HUDEP-2 (cell line): ENCODE data around the gene SRD5A1.

Experiments
- DNase-seq, 76 experiments: peaks; one replicate each; lab custom pipeline; 2025; ENCODE audit not compliant: unreplicated experiment in 76 of 76; lab: John Stamatoyannopoulos, UW

Gene SRD5A1

GRCh38 chr5:6682239-6682638, 49.0 kb downstream of the SRD5A1 start:
- DNase-seq: no peak

DNA sequence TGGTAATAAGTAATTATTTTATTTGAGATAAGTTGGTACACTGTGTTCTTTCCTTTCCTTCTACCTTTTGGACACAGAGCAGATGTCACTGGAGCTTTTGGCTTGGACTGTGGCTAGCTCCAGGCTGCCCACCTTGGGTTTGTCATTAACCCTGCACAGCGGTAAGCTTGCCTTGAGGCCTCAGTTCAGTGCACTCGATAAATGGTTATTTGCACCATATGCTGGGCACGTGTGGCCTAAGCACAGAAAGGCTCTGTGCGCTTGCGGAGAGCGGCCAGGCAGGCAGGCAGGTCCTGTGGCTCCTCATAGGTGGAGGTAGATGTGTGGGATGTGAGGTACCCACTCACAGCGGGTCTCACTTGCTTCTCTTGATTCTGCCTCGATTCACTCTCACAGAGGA, 50.0 kb downstream of the SRD5A1 start:
- no peak for DNase-seq

- DNase-seq: no peak
Observed at GRCh38 chr5:6684075-6684474, 50.8 kb downstream of the SRD5A1 start.

GRCh38 chr5:6686501-6686900, 53.3 kb downstream of the SRD5A1 start:
- no peak for DNase-seq

DNA sequence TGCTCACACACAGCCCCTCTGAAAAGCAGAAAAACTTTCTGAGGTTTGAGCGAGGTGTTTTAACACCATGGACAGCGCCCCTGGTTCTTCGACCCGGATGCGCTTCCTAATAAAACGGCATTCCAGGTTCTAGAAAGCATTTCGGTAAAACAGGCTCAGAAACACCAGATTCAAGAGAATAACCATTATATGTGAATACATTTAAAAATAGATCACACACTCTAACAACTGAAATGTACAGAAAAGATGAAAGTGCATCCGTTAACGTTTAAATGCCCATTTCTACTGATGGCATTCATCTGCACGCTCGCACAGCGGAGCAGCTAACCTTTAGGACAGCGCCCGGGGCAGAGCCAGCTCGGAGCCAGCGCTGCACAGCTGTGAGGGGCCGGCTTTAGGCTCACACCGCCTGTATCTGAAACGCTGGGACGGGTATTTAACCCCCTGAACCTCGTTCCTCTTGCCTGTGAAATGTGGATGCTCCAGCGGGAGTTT, 53.7 kb downstream of the SRD5A1 start:
- peak in 13 of 76 experiments; percentile 2 to 18 (median 8) for DNase-seq

- no peak for DNase-seq
Observed at GRCh38 chr5:6687505-6687904, 54.3 kb downstream of the SRD5A1 start.

- DNase-seq: no peak
Observed at GRCh38 chr5:6692906-6693305, 59.7 kb downstream of the SRD5A1 start.

- no peak for DNase-seq
Observed at GRCh38 chr5:6698696-6699095, 65.5 kb downstream of the SRD5A1 start.

- no peak for DNase-seq
Observed at GRCh38 chr5:6699357-6699756, 66.1 kb downstream of the SRD5A1 start.

- DNase-seq: no peak
Observed at GRCh38 chr5:6700074-6700684, 66.9 kb downstream of the SRD5A1 start.

GRCh38 chr5:6700685-6701355, 67.6 kb downstream of the SRD5A1 start:
- DNase-seq: no peak

DNA sequence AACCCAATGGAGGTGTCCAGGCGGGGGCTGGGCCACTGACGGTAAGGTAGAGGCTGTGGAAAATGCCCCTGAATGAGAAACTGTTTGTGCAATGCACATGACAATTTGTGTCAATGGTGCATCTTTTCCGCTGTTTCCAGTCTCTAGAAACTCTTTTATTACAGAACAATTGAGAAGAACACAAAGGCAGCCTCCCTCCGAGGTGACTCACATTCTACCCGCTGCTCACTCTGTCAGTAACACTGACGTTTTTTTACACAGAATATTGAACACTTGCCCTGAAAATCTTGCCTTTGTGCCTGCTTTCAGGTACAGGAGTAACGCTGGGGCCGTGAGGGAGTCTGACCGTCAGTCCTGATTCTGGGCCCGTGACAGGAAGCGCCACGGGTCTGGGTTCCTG, 68.3 kb downstream of the SRD5A1 start:
- DNase-seq: no peak

DNA sequence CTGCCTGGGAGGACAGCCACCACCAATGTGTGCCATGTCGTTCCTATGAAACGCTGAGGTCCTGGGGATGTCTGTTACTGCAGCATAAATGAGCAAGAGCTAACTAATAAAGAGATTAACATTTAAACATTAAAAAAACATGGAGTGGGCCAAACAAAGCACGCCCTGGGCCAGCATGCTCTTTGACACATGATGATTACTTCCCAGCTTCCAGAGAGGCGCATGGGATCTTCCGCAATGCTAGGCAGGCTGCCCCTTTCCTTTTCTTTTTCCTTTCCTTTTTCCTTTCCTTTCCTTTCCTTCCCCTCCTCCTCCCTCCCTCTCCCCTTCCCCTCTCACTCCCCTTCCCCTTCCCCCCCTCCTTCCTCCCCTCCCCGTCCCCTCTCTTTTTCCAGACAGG, 69.4 kb downstream of the SRD5A1 start:
- no peak for DNase-seq

DNA sequence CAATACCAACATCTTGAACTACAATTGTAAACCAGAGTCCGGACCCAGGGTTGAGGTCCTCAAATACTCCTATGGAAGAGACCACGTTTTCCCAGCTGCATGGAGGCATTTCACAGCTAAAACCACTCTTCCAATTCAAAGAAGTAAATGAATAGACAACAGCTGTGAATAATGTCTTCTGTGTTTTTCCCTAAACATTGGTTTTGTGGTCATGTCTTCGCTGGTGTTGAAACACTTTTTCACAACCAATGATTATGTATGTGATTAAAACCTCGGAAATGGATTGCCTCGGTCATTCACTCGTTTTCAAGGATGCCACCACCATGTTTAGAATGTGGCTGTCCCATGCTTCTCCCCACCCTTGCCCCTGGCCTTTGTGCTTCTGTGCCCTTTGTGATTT, 70.6 kb downstream of the SRD5A1 start:
- DNase-seq: no peak

DNA sequence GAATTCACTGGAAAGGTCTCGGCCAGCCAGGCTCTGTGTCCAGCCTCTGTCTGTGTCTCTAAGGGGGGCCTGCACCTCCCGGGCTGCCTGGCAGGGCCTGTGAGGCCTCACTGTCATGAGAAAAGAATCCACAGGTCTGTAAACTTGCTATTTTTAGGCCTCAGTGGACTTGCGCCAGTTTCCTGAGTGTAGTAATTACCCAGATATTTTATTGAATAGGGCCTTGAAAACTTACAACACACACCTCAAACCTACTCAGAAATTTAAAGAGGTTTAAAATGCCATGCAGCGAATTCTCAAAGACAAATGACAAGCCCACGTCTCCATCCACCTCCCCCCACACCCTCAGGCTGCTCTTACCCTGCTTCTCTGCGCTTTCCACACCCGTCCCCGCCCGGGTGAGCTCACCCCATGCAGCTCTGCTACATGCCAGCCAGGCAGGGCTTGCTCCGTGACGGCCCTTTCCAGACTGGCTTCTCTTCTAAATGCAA, 71.2 kb downstream of the SRD5A1 start:
- peak in 2 of 76 experiments; percentile 8 to 11 for DNase-seq

DNA sequence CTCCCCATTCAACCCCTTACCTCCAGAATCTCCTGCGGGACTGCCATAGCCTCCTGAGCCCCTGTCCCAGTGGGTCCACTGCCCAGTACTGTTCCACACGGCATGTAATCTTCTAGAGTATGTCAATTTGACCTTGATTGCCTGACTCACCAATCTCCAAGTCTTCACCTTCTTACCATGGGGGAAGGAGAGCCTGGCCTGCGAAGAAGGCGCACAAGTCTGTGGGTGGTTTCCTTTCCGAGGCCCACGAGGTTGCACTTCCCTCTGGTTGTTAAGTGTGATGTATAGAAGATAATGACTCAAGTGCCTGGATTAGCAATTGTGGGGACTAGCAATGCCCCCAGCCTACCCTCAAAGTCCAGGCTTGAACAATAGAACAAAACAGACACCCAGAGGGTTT, 71.8 kb downstream of the SRD5A1 start:
- DNase-seq: no peak

GRCh38 chr5:6705959-6706358, 72.7 kb downstream of the SRD5A1 start:
- DNase-seq: no peak

GRCh38 chr5:6707852-6708251, 74.6 kb downstream of the SRD5A1 start:
- DNase-seq: no peak

DNA sequence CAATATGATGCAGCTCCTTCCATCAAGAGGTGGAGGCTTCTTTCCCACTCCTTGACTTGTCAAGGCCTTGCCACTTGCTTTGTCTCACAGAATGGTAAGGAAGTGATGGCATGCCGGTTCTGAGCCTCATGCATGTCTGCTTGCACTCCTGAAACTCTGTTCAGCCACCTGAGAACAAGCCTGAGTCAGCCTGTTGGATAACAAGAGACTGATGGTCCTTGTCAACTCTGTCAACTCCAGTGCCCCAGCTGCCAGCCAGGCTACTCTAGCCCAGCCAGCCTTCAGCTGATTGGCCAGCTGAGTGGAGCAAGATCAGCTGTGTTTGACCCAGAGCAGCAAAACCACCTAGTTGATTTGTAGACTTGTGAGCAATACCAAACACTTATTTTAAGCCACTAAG, 75.6 kb downstream of the SRD5A1 start:
- no peak for DNase-seq

- DNase-seq: no peak
Observed at GRCh38 chr5:6710070-6710469, 76.8 kb downstream of the SRD5A1 start.

- no peak for DNase-seq
Observed at GRCh38 chr5:6710551-6711318, 77.5 kb downstream of the SRD5A1 start.
